CD14-positive monocyte (primary cell): ENCODE measurements around the gene DPP6. TPM values are rescaled to one million over a fixed set of nuclear protein-coding genes. Genes with fewer than 3 reads are reported as not detected.

Source experiments
- DNase-seq, 3 donors: peaks; one replicate each; pipeline ENCODE4 v3.0.0-alpha.2; 2011 to 2022
- H2AFZ ChIP-seq: 2 replicates; pipeline ENCODE4 v1.6.0; 2012; ENCODE audit warnings: mild to moderate bottlenecking, low read depth, low read length, inconsistent platforms; ENCODE audit not compliant: insufficient read depth, poor library complexity, severe bottlenecking
- H3K27ac ChIP-seq, 2 donors: 1 replicate in 1 of 2; 2 replicates in 1 of 2; pipeline ENCODE4 v1.5.1; 2012 to 2013; ENCODE audit warnings: low read length in 2 of 2, control low read depth in 1 of 2, inconsistent platforms in 1 of 2, low read depth in 1 of 2, mild to moderate bottlenecking in 1 of 2
- H3K27me3 ChIP-seq, 2 donors: one replicate each; pipeline versions ENCODE4 v1.6.0 to v1.6.1; 2011 to 2013; ENCODE audit warnings: low read length in 2 of 2; ENCODE audit not compliant: control insufficient read depth in 2 of 2, insufficient read depth in 2 of 2
- H3K36me3 ChIP-seq, 2 donors: replicated peaks in 1 of 2; 1 replicate in 1 of 2; 2 replicates in 1 of 2; pipeline versions ENCODE4 v1.5.1 to v1.6.1; 2012 to 2013; ENCODE audit warnings: low read length in 2 of 2, control low read depth in 1 of 2, inconsistent platforms in 1 of 2, mild to moderate bottlenecking in 1 of 2; ENCODE audit not compliant: insufficient read depth in 2 of 2, control insufficient read depth in 1 of 2
- H3K4me1 ChIP-seq, 2 donors: 1 replicate in 1 of 2; 2 replicates in 1 of 2; pipeline versions ENCODE4 v1.5.1 to v1.6.1; 2012 to 2013; ENCODE audit warnings: low read length in 2 of 2, control low read depth in 1 of 2, inconsistent platforms in 1 of 2, mild to moderate bottlenecking in 1 of 2, moderate library complexity in 1 of 2; ENCODE audit not compliant: insufficient read depth in 2 of 2, control insufficient read depth in 1 of 2
- H3K4me2 ChIP-seq: replicated peaks from 2 replicates; pipeline ENCODE3; 2012; ENCODE audit warnings: low read length, moderate library complexity, mild to moderate bottlenecking; ENCODE audit not compliant: poor library complexity, severe bottlenecking; ENCODE audit errors: extremely low read depth
- H3K4me3 ChIP-seq, 3 experiments: fragments of 200-600 bp in 1 of 3; sonication (generic) in 1 of 3; replicated peaks in 1 of 3; 1 replicate in 2 of 3; 2 replicates in 1 of 3; pipeline ENCODE4 v1.5.1; 2011 to 2013; ENCODE audit warnings: low read length in 3 of 3, mild to moderate bottlenecking in 3 of 3, control low read depth in 2 of 3, low read depth in 2 of 3, inconsistent platforms in 1 of 3, moderate library complexity in 1 of 3
- H3K79me2 ChIP-seq: 2 replicates; pipeline ENCODE4 v1.6.0; 2012; ENCODE audit warnings: mild to moderate bottlenecking, control low read depth, inconsistent platforms, low read length, moderate library complexity; ENCODE audit not compliant: insufficient read depth
- H3K9ac ChIP-seq: 2 replicates; pipeline ENCODE4 v1.6.0; 2017; ENCODE audit warnings: low read length, mild to moderate bottlenecking; ENCODE audit not compliant: insufficient read depth, poor library complexity, severe bottlenecking
- H3K9me3 ChIP-seq, 2 donors: replicated peaks in 1 of 2; 1 replicate in 1 of 2; 2 replicates in 1 of 2; pipeline versions ENCODE4 v1.5.1 to v1.6.1; 2012 to 2013; ENCODE audit warnings: low read length in 2 of 2, control low read depth in 1 of 2; ENCODE audit not compliant: control insufficient read depth in 1 of 2, insufficient read depth in 1 of 2
- H4K20me1 ChIP-seq: 2 replicates; pipeline ENCODE4 v1.6.0; 2012; ENCODE audit warnings: mild to moderate bottlenecking, low read length, control low read depth, moderate library complexity; ENCODE audit not compliant: insufficient read depth
- H3K27ac Mint-ChIP-seq, 7 donors: one replicate each; pipeline ENCODE4 v1.8.0; 2020; ENCODE audit warnings: mild to moderate bottlenecking in 7 of 7, mixed read lengths in 7 of 7, moderate library complexity in 6 of 7, inconsistent platforms in 2 of 7
- H3K27me3 Mint-ChIP-seq, 3 donors: one replicate each; pipeline ENCODE4 v1.8.0; 2021 to 2022; ENCODE audit warnings: low read depth in 3 of 3, mild to moderate bottlenecking in 3 of 3, mixed read lengths in 3 of 3, moderate library complexity in 3 of 3, inconsistent platforms in 1 of 3
- H3K36me3 Mint-ChIP-seq, 2 donors: one replicate each; pipeline ENCODE4 v1.8.0; 2020; ENCODE audit warnings: mixed read lengths in 2 of 2, inconsistent platforms in 1 of 2, mild to moderate bottlenecking in 1 of 2
- H3K4me1 Mint-ChIP-seq: one replicate; pipeline ENCODE4 v1.8.0; 2020; ENCODE audit warnings: mild to moderate bottlenecking, mixed read lengths
- H3K4me3 Mint-ChIP-seq, 2 donors: one replicate each; pipeline ENCODE4 v1.8.0; 2020; ENCODE audit warnings: mild to moderate bottlenecking in 2 of 2, mixed read lengths in 2 of 2, moderate library complexity in 1 of 2
- H3K9me3 Mint-ChIP-seq, 7 donors: one replicate each; pipeline ENCODE4 v1.8.0; 2020 to 2022; ENCODE audit warnings: mixed read lengths in 7 of 7, mild to moderate bottlenecking in 6 of 7, moderate library complexity in 6 of 7, inconsistent platforms in 2 of 7
- WGBS: methylation state at CpG from one replicate; pipeline ENCODE4 v1.1.5; 2013; ENCODE audit warnings: missing lambda C conversion rate; ENCODE audit not compliant: insufficient coverage; 5-methylcytosine and 5-hydroxymethylcytosine counted together
- intact Hi-C, 2 donors: fragments of 100-400 bp; cut with micrococcal nuclease; formaldehyde crosslinking; loops; one replicate each; pipeline versions ENCODE4 v1.15.0 to v1.15.1; 2023
- polyA plus RNA-seq, 3 donors: library from polyadenylated mRNA; depleted of rRNA in 1 of 3; unstranded in 2 of 3; stranded (reverse) in 1 of 3; fragments of 300-500 nt in 2 of 3; fragments of >200 nt in 1 of 3; fragmentation: Illumina TruSeq in 2 of 3; gene quantifications; 1 replicate in 2 of 3; 2 replicates in 1 of 3; pipeline ENCODE4 v1.2.3, GENCODE V29; 2012 to 2021
- TF ChIP-seq, protein P1 (sequence below): fragments of 200-600 bp; IDR thresholded peaks from one replicate; pipeline ENCODE4 v1.8.0; 2022; ENCODE audit warnings: antibody characterized with exemption, mild to moderate bottlenecking

Gene DPP6
- polyA plus RNA-seq, 3 donors, result not detected

DNA sequence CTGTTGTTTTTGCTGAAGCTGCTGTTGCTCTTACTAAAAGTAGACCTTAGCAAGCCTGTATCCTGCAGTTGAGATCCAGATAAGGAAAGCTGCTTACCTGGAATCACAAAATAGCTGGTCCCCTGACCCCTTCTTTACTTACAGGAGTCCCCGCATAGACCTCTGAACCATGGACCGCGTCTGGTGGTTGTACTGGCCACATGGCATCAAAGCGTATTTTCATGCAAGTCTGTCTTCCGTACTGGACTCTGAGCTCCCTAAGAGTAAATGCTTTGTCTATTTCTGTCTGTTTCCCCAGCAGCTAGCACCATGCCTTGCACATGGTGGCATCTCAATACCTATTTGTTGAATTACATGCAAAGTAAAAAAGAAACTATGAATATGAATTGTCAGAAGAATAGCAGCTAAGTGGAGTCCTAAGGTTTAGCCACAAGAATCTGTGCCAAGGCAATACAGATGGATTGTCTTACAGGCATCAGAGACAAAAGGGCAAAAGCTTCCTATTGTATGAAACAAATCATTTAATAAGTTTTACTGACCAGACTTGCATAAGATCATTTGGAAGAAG, 791.6 kb downstream of the DPP6 start:
- Histone ChIP-seq H3K27me3 (no peaks in the 10 kb centered on the region), H3K9ac (no peak overlapping the region), H3K36me3 (no peaks in the 10 kb centered on the region), H4K20me1 (no peaks in the 10 kb centered on the region), H3K4me1 (no peaks in the 10 kb centered on the region), H3K79me2 (no peaks in the 10 kb centered on the region), H3K4me3 (no peak overlapping the region), H3K9me3 (peaks cover 0 to 5% of the 10 kb centered on the region in 2 donors), H3K4me2 (no peak overlapping the region), H3K27ac (no peak overlapping the region), H2AFZ (no peak overlapping the region)
- intact Hi-C loops, result no loop called here
- H3K4me1 Mint-ChIP-seq, result no peaks in the 10 kb centered on the region
- no peaks in the 10 kb centered on the region for H3K36me3 Mint-ChIP-seq
- DNase-seq, result no peak
- TF ChIP-seq, protein P1, sequence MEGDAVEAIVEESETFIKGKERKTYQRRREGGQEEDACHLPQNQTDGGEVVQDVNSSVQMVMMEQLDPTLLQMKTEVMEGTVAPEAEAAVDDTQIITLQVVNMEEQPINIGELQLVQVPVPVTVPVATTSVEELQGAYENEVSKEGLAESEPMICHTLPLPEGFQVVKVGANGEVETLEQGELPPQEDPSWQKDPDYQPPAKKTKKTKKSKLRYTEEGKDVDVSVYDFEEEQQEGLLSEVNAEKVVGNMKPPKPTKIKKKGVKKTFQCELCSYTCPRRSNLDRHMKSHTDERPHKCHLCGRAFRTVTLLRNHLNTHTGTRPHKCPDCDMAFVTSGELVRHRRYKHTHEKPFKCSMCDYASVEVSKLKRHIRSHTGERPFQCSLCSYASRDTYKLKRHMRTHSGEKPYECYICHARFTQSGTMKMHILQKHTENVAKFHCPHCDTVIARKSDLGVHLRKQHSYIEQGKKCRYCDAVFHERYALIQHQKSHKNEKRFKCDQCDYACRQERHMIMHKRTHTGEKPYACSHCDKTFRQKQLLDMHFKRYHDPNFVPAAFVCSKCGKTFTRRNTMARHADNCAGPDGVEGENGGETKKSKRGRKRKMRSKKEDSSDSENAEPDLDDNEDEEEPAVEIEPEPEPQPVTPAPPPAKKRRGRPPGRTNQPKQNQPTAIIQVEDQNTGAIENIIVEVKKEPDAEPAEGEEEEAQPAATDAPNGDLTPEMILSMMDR, result no peak
- H3K27ac Mint-ChIP-seq, result no peak overlapping the region
- H3K4me3 Mint-ChIP-seq, result no peak overlapping the region
- peaks cover 0 to 5% (median 0%) of the 10 kb centered on the region in 7 donors for H3K9me3 Mint-ChIP-seq
- peaks cover 0 to 10% (median 8%) of the 10 kb centered on the region in 3 donors for H3K27me3 Mint-ChIP-seq
- WGBS, result 100% methylated on average over 3 of the region's 5 CpGs

DNA sequence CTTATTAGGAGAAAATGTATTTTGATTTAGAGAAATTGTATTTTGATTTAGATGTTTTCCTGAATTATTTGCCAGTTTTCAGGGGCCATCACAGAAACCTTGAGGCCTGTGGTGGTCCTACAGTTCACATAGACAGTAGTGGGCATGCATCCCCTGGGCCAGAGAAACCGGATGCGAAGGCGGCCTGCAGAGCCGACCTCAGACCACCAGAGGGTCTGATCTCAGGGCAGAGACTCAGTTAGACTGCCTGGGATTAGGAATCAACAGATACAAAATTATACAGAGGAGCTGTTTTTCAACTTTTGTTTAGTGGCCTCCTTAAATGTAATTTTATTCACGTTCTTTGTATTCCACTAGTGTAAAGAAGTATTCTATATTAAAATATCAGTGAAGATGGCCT, 792.3 kb downstream of the DPP6 start:
- Mint-ChIP-seq H3K4me1 (no peaks in the 10 kb centered on the region), H3K27ac (no peak overlapping the region), H3K27me3 (peaks cover 2 to 9% (median 8%) of the 10 kb centered on the region in 3 donors), H3K4me3 (no peak overlapping the region), H3K9me3 (peaks cover 0 to 5% (median 0%) of the 10 kb centered on the region in 7 donors), H3K36me3 (no peaks in the 10 kb centered on the region)
- Histone ChIP-seq H4K20me1 (no peaks in the 10 kb centered on the region), H3K27ac (no peak overlapping the region), H3K4me2 (no peak overlapping the region), H3K4me1 (no peaks in the 10 kb centered on the region), H2AFZ (no peak overlapping the region), H3K4me3 (no peak overlapping the region), H3K9ac (no peak overlapping the region), H3K27me3 (no peaks in the 10 kb centered on the region), H3K36me3 (no peaks in the 10 kb centered on the region), H3K79me2 (no peaks in the 10 kb centered on the region), H3K9me3 (peaks cover 0 to 1% of the 10 kb centered on the region in 2 donors)
- DNase-seq, result no peak
- TF ChIP-seq, protein P1, result no peak
- intact Hi-C loops, result no loop called here
- 78% methylated on average over 4 of the region's 5 CpGs for WGBS
